Measurements from ENCODE around the gene SLC4A2. TPM values are rescaled to one million over a fixed set of nuclear protein-coding genes. Genes with fewer than 3 reads are reported as not detected.

The SLC4A2 gene
- total RNA-seq, 1 experiment from 2014 or later = 249 TPM

- no peak for DNase-seq
- Mint-ChIP-seq H3K4me3 (ENCODE audit: unreplicated experiment) (no peak overlapping the region), H3K27me3 (ENCODE audit: insufficient read depth, unreplicated experiment) (no peaks in the 10 kb centered on the region), H3K9me3 (ENCODE audit: unreplicated experiment) (no peaks in the 10 kb centered on the region), H3K36me3 (ENCODE audit: insufficient read depth, unreplicated experiment) (peaks cover 85% of the 10 kb centered on the region), H3K4me1 (ENCODE audit: low read depth, unreplicated experiment) (peaks cover 6% of the 10 kb centered on the region), H3K27ac (ENCODE audit: unreplicated experiment) (no peak overlapping the region)
- H3K9me3 ChIP-seq = no peaks in the 10 kb centered on the region
- no peak overlapping the region for H3K4me3 ChIP-seq (ENCODE audit: low read depth, low read length)
- no peak for TF ChIP-seq CTCF (IDR thresholded peaks at IDR 0.05; ENCODE audit: insufficient read depth in 1 of 2, low read depth in 1 of 2, low read length in 1 of 2, severe bottlenecking in 1 of 2, unreplicated experiment in 1 of 2)
- CTCF ChIA-PET = no interaction called here
- intact Hi-C loops (cut with micrococcal nuclease; ENCODE audit: unreplicated experiment) = no loop called here
- H3K27me3 ChIP-seq (replicated peaks; ENCODE audit: control insufficient read depth, insufficient read depth, low read length) = no peaks in the 10 kb centered on the region
- peaks cover 6% of the 10 kb centered on the region for H3K36me3 ChIP-seq (ENCODE audit: control insufficient read depth, insufficient read depth, low read length)
- BruUV-seq (replicated peaks) = no TSS peak
- POLR2A ChIA-PET = no interaction called here
- H3K4me1 ChIP-seq = peaks cover 32% of the 10 kb centered on the region
Measured at GRCh38 chr7:151066273-151066974, 7.0 kb downstream of the SLC4A2 start.

DNA sequence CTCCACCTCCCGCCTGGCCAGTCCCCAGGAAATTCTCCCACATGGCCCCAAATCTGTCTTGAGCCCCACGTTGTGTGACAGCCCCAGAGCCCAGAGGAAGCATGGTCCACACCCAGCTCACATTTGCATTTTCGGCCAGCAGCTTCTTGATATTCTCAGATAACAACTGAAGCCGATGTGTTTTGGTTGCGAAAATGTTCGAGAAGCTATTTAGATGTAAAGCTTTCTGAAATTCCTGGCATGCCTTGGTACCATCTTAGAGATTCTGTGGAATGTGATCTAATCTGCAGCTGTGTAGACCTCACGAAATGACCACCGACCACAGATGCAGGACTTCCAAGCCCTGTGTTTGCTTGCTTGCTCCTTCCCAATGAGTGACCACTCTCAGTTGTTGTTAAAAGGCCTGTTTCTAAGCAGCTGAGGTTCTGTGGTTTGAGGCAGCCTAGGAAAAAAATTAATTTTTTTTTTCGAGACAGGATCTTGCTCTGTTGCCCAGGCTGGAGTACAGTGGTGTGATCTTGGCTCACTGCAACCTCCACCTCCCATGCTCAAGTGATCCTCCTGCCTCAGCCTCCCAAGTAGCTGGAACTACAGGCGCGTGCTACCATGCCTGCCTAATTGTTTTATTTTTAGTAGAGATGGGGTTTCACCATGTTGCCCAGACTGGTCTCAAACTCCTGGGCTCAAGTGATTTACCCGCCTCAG lies 8.8 kb downstream of the SLC4A2 start:
- Mint-ChIP-seq H3K27ac (ENCODE audit: unreplicated experiment) (peak overlapping the region; percentile 80), H3K4me3 (ENCODE audit: unreplicated experiment) (peak overlapping the region; percentile 39), H3K4me1 (ENCODE audit: low read depth, unreplicated experiment) (no peaks in the 10 kb centered on the region), H3K27me3 (ENCODE audit: insufficient read depth, unreplicated experiment) (no peaks in the 10 kb centered on the region), H3K9me3 (ENCODE audit: unreplicated experiment) (no peaks in the 10 kb centered on the region), H3K36me3 (ENCODE audit: insufficient read depth, unreplicated experiment) (peaks cover 85% of the 10 kb centered on the region)
- no peaks in the 10 kb centered on the region for H3K27me3 ChIP-seq (replicated peaks; ENCODE audit: control insufficient read depth, insufficient read depth, low read length)
- ChIA-PET CTCF (interaction anchor here (1.3 kb wide), 1 partner anchor 40 kb away, joined by 4 read pairs; the partner anchor contains the start of gene ABCB8), POLR2A (interaction anchor here (0.5 to 1.9 kb wide), 4 partner anchors 9 to 90 kb away, joined by 3 to 10 read pairs (median 5); partner anchors contain the start of gene FASTK)
- H3K4me1 ChIP-seq = peaks cover 25% of the 10 kb centered on the region
- peaks cover 6% of the 10 kb centered on the region for H3K36me3 ChIP-seq (ENCODE audit: control insufficient read depth, insufficient read depth, low read length)
- no peak for TF ChIP-seq CTCF (IDR thresholded peaks at IDR 0.05; ENCODE audit: insufficient read depth in 1 of 2, low read depth in 1 of 2, low read length in 1 of 2, severe bottlenecking in 1 of 2, unreplicated experiment in 1 of 2)
- no TSS peak for BruUV-seq (replicated peaks)
- DNase-seq = no peak
- intact Hi-C loops (cut with micrococcal nuclease; ENCODE audit: unreplicated experiment) = no loop called here
- H3K4me3 ChIP-seq (ENCODE audit: low read depth, low read length) = no peak overlapping the region
- H3K9me3 ChIP-seq = no peaks in the 10 kb centered on the region

GRCh38 chr7:151069841-151070573 lies 10.6 kb downstream of the SLC4A2 start:
- Mint-ChIP-seq H3K4me3 (ENCODE audit: unreplicated experiment) (no peak overlapping the region), H3K4me1 (ENCODE audit: low read depth, unreplicated experiment) (no peaks in the 10 kb centered on the region), H3K9me3 (ENCODE audit: unreplicated experiment) (no peaks in the 10 kb centered on the region), H3K36me3 (ENCODE audit: insufficient read depth, unreplicated experiment) (peaks cover 91% of the 10 kb centered on the region), H3K27me3 (ENCODE audit: insufficient read depth, unreplicated experiment) (no peaks in the 10 kb centered on the region), H3K27ac (ENCODE audit: unreplicated experiment) (no peak overlapping the region)
- no peaks in the 10 kb centered on the region for H3K9me3 ChIP-seq
- H3K4me3 ChIP-seq (ENCODE audit: low read depth, low read length) = no peak overlapping the region
- BruUV-seq (replicated peaks) = no TSS peak
- H3K36me3 ChIP-seq (ENCODE audit: control insufficient read depth, insufficient read depth, low read length) = peaks cover 3% of the 10 kb centered on the region
- no peak for DNase-seq
- CTCF ChIA-PET = no interaction called here
- H3K27me3 ChIP-seq (replicated peaks; ENCODE audit: control insufficient read depth, insufficient read depth, low read length) = no peaks in the 10 kb centered on the region
- intact Hi-C loops (cut with micrococcal nuclease; ENCODE audit: unreplicated experiment) = no loop called here
- TF ChIP-seq CTCF (IDR thresholded peaks at IDR 0.05; ENCODE audit: insufficient read depth in 1 of 2, low read depth in 1 of 2, low read length in 1 of 2, severe bottlenecking in 1 of 2, unreplicated experiment in 1 of 2) = no peak
- peaks cover 18% of the 10 kb centered on the region for H3K4me1 ChIP-seq
- POLR2A ChIA-PET = no interaction called here

All from Caco-2 (cell line).